Hepatocyte (in vitro differentiated cells): ENCODE results near the gene NUAK1. TPM values are rescaled to one million over a fixed set of nuclear protein-coding genes. Genes with fewer than 3 reads are reported as not detected.

ENCODE experiments used
- DNase-seq: peaks from one replicate; pipeline ENCODE4 v3.0.0-alpha.2; 2016; ENCODE audit warnings: low spot score
- H2AFZ ChIP-seq: fragments of 200-600 bp; sonication (generic); 2 replicates; pipeline ENCODE4 v1.6.0; 2016; ENCODE audit warnings: antibody characterized with exemption, mild to moderate bottlenecking
- H3K27ac ChIP-seq: fragments of 200-600 bp; sonication (generic); 2 replicates; pipeline ENCODE4 v1.5.1; 2016; ENCODE audit warnings: mild to moderate bottlenecking
- H3K27me3 ChIP-seq: fragments of 200-600 bp; sonication (generic); 2 replicates; pipeline ENCODE4 v1.6.1; 2016
- H3K36me3 ChIP-seq: fragments of 200-600 bp; sonication (generic); replicated peaks from 2 replicates; pipeline ENCODE4 v1.5.1; 2016; ENCODE audit warnings: low read depth; ENCODE audit not compliant: insufficient read depth
- H3K4me1 ChIP-seq: fragments of 200-600 bp; sonication (generic); 2 replicates; pipeline ENCODE4 v1.5.1; 2016; ENCODE audit warnings: mild to moderate bottlenecking, moderate library complexity; ENCODE audit not compliant: insufficient read depth
- H3K4me2 ChIP-seq: fragments of 200-600 bp; sonication (generic); 2 replicates; pipeline ENCODE4 v1.6.0; 2016
- H3K4me3 ChIP-seq: fragments of 200-600 bp; sonication (generic); 2 replicates; pipeline ENCODE4 v1.5.1; 2016; ENCODE audit warnings: mild to moderate bottlenecking
- H3K79me2 ChIP-seq: fragments of 200-600 bp; sonication (generic); 2 replicates; pipeline ENCODE4 v1.6.0; 2017; ENCODE audit warnings: mild to moderate bottlenecking
- H3K9me2 ChIP-seq: fragments of 200-600 bp; sonication (generic); replicated peaks from 2 replicates; pipeline ENCODE4 v1.6.0; 2017; ENCODE audit warnings: mild to moderate bottlenecking; ENCODE audit not compliant: insufficient read depth
- H3K9me3 ChIP-seq: fragments of 200-600 bp; sonication (generic); 2 replicates; pipeline ENCODE4 v1.5.1; 2016; ENCODE audit warnings: low read depth, mild to moderate bottlenecking
- H4K20me1 ChIP-seq: fragments of 200-600 bp; sonication (generic); 2 replicates; pipeline ENCODE4 v1.6.0; 2016; ENCODE audit warnings: mild to moderate bottlenecking; ENCODE audit not compliant: insufficient read depth, poor library complexity, severe bottlenecking
- CTCF ChIP-seq: fragments of 200-600 bp; sonication (generic); IDR thresholded peaks from 2 replicates; pipeline ENCODE4 v1.5.1; 2016; ENCODE audit warnings: antibody characterized with exemption, mild to moderate bottlenecking; ENCODE audit not compliant: poor library complexity
- EZH2 ChIP-seq: fragments of 200-600 bp; sonication (generic); IDR thresholded peaks from 2 replicates; pipeline ENCODE4 v1.6.1; 2016; ENCODE audit warnings: antibody characterized with exemption, mild to moderate bottlenecking, borderline replicate concordance
- EZH2phosphoT487 ChIP-seq: fragments of 200-600 bp; sonication (generic); IDR thresholded peaks from one replicate; pipeline ENCODE4 v1.6.1; 2018; ENCODE audit warnings: antibody characterized with exemption, mild to moderate bottlenecking, low read depth, moderate library complexity; ENCODE audit not compliant: unreplicated experiment, severe bottlenecking
- WGBS: methylation state at CpG from one replicate; pipeline ENCODE4 v1.1.6; 2016; ENCODE audit warnings: low lambda C conversion rate; ENCODE audit errors: missing lambda C conversion rate; 5-methylcytosine and 5-hydroxymethylcytosine counted together
- polyA plus RNA-seq: library from polyadenylated mRNA; unstranded; fragments of >200 nt; fragmentation: Nextera tagmentation; extraction: Ambion mirVana; gene quantifications from 2 replicates; pipeline ENCODE4 v1.2.1, GENCODE V29; 2016
- total RNA-seq: library from RNA; depleted of rRNA; stranded (reverse); fragments of >200 nt; gene quantifications from 2 replicates; pipeline ENCODE4 v1.2.3, GENCODE V29; 2014

NUAK1 gene
- total and polyA plus RNA-seq, 2 experiments from 2014 or later = 3.5 to 13.0 TPM

- no peaks in the 10 kb centered on the region for H4K20me1 ChIP-seq
- no peaks in the 10 kb centered on the region for H3K36me3 ChIP-seq
- H3K4me3 ChIP-seq = no peak overlapping the region
- DNase-seq = no peak
- no peaks in the 10 kb centered on the region for H3K9me2 ChIP-seq
- H3K27ac ChIP-seq = peak overlapping the region; percentile 47
- H2AFZ ChIP-seq = no peak overlapping the region
- H3K9me3 ChIP-seq = no peaks in the 10 kb centered on the region
- WGBS = 81% methylated on average over 4 of the region's 4 CpGs
- no peak for TF ChIP-seq CTCF
- no peak for TF ChIP-seq EZH2phosphoT487
- no peak for TF ChIP-seq EZH2
- peaks cover 42% of the 10 kb centered on the region for H3K79me2 ChIP-seq
- H3K4me2 ChIP-seq = peak overlapping the region; percentile 1
- peaks cover 82% of the 10 kb centered on the region for H3K4me1 ChIP-seq
- H3K27me3 ChIP-seq = no peaks in the 10 kb centered on the region
Observed at GRCh38 chr12:106110626-106111300, 28.0 kb downstream of the NUAK1 start.

- H4K20me1 ChIP-seq = no peaks in the 10 kb centered on the region
- no peaks in the 10 kb centered on the region for H3K36me3 ChIP-seq
- TF ChIP-seq EZH2phosphoT487 (no peak), CTCF (no peak), EZH2 (no peak)
- peaks cover 71% of the 10 kb centered on the region for H3K4me1 ChIP-seq
- H3K79me2 ChIP-seq = peaks cover 41% of the 10 kb centered on the region
- H3K9me3 ChIP-seq = no peaks in the 10 kb centered on the region
- DNase-seq = no peak
- H3K9me2 ChIP-seq = no peaks in the 10 kb centered on the region
- no peak overlapping the region for H2AFZ ChIP-seq
- H3K4me3 ChIP-seq = no peak overlapping the region
- 51% methylated on average over 4 of the region's 4 CpGs for WGBS
- no peaks in the 10 kb centered on the region for H3K27me3 ChIP-seq
- peak overlapping the region; percentile 27 for H3K4me2 ChIP-seq
- H3K27ac ChIP-seq = peak overlapping the region; percentile 85
Observed at GRCh38 chr12:106109168-106109910, 29.4 kb downstream of the NUAK1 start.

GRCh38 chr12:106108185-106108835 is 30.4 kb downstream of the NUAK1 start:
- peaks cover 66% of the 10 kb centered on the region for H3K4me1 ChIP-seq
- no peaks in the 10 kb centered on the region for H3K9me3 ChIP-seq
- no peaks in the 10 kb centered on the region for H3K9me2 ChIP-seq
- H3K4me2 ChIP-seq = peak overlapping the region; percentile 53
- DNase-seq = peak; percentile 75
- H3K4me3 ChIP-seq = no peak overlapping the region
- H2AFZ ChIP-seq = no peak overlapping the region
- H3K36me3 ChIP-seq = no peaks in the 10 kb centered on the region
- TF ChIP-seq EZH2phosphoT487 = no peak
- peak; percentile 8 for TF ChIP-seq CTCF
- no peak for TF ChIP-seq EZH2
- peaks cover 36% of the 10 kb centered on the region for H3K79me2 ChIP-seq
- no peaks in the 10 kb centered on the region for H3K27me3 ChIP-seq
- no peaks in the 10 kb centered on the region for H4K20me1 ChIP-seq
- WGBS = 22% methylated on average over 4 of the region's 4 CpGs
- H3K27ac ChIP-seq = peak overlapping the region; percentile 85
